Adrenal gland (tissue), 5 donors: ENCODE data around the gene NUP62.

Experiments
- CTCF ChIP-seq, 6 experiments: fragments of 450-650 bp in 4 of 6; fragments of 200-600 bp in 2 of 6; sonication (generic) in 1 of 6; IDR thresholded peaks; 1 replicate in 5 of 6; 2 replicates in 1 of 6; pipeline versions ENCODE4 v1.5.1 to v1.8.0; 2016 to 2021; ENCODE audit warnings: antibody characterized with exemption in 6 of 6, mild to moderate bottlenecking in 2 of 6, moderate library complexity in 1 of 6
- POLR2A ChIP-seq, 2 donors: fragments of 450-650 bp; IDR thresholded peaks; one replicate each; pipeline ENCODE4 v1.6.1; 2017; ENCODE audit warnings: antibody characterized with exemption in 2 of 2, mild to moderate bottlenecking in 2 of 2, moderate library complexity in 1 of 2
- donor health status: DM: no; HTN: no; CAD: no.

DNA sequence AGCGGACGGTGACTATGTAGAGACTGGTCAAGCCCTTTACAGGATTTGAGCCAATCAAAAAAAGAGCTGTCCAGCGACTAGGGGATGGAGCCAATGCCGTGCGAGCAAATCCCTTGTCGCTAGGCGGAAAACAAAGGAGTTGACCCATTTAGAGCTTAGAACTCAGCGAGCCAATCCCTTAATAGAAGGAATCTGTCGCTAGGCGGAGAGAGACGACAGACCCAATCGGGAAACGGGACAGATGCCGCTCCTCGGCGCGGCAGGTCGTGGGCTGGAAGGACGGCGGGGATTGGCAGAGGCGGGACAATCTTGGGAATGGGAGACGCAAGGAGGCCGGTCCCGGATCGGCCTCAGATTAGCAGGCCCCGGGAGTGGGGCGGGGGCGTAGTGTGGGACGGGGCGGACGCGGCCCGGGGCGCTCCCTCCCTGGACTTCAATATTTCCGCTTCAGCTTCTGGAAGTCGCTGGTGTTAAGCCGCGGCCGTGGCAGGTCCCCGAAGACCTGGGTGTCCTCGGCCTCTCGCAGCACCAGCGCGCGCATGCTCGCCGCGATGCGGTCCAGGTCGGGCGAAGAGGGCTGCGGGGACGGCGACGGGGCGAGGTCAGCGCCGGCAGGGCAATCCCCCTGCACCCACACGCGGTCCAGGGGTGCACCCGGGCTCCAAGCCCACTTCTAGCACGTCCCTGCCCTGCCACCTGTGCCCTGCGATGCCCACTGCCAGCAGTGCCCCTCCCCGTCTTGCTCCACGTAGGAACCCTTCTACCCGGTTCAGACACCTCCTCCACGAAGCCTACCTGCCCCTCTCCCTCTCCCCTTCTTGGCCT, 59.6 kb downstream of the NUP62 start:
- TF ChIP-seq CTCF (IDR thresholded peaks at IDR 0.05) (peak in 1 of 6 experiments; percentile 11), POLR2A (IDR thresholded peaks at IDR 0.05) (peak; percentile 62 to 89)
